ENCODE results near the gene RASGEF1C.

The RASGEF1C gene

GRCh38 chr5:180154821-180155364 lies 54.1 kb downstream of the RASGEF1C start:
- peaks cover 5 to 11% (median 10%) of the 10 kb centered on the region in 5 donors for H3K9me3 ChIP-seq (ENCODE audit: control insufficient read depth in 5 of 5, low read length in 5 of 5)
- peaks cover 0 to 3% (median 2%) of the 10 kb centered on the region in 5 donors for H3K4me1 ChIP-seq (ENCODE audit: control insufficient read depth in 5 of 5, insufficient read depth in 5 of 5, low read length in 5 of 5)

GRCh38 chr5:180153991-180154390 lies 55.0 kb downstream of the RASGEF1C start:
- H3K4me3 ChIP-seq (ENCODE audit: low read depth in 1 of 5, low read length in 5 of 5) = no peak overlapping the region
- H3K27me3 ChIP-seq (ENCODE audit: control insufficient read depth in 5 of 5, insufficient read depth in 4 of 5, low read length in 5 of 5) = peaks cover 0 to 4% (median 0%) of the 10 kb centered on the region in 5 donors
- peaks cover 5 to 11% (median 10%) of the 10 kb centered on the region in 5 donors for H3K9me3 ChIP-seq (ENCODE audit: control insufficient read depth in 5 of 5, low read length in 5 of 5)
- H3K36me3 ChIP-seq (ENCODE audit: control insufficient read depth in 5 of 5, insufficient read depth in 5 of 5, low read length in 5 of 5) = no peaks in the 10 kb centered on the region
- no peak overlapping the region for H3K27ac ChIP-seq (ENCODE audit: low read depth, low read length)
- H3K9ac ChIP-seq (ENCODE audit: low read length in 5 of 5) = no peak overlapping the region
- no peaks in the 10 kb centered on the region for H3K4me1 ChIP-seq (ENCODE audit: control insufficient read depth in 5 of 5, insufficient read depth in 5 of 5, low read length in 5 of 5)

More at GRCh38 chr5:180154821-180155364, 54.1 kb downstream of the RASGEF1C start:
- Histone ChIP-seq H3K9ac (ENCODE audit: low read length in 5 of 5) (no peak overlapping the region), H3K36me3 (ENCODE audit: control insufficient read depth in 5 of 5, insufficient read depth in 5 of 5, low read length in 5 of 5) (no peaks in the 10 kb centered on the region), H3K27ac (ENCODE audit: low read depth, low read length) (no peak overlapping the region), H3K27me3 (ENCODE audit: control insufficient read depth in 5 of 5, insufficient read depth in 4 of 5, low read length in 5 of 5) (peaks cover 0 to 4% (median 0%) of the 10 kb centered on the region in 5 donors), H3K4me3 (ENCODE audit: low read depth in 1 of 5, low read length in 5 of 5) (no peak overlapping the region)

- Histone ChIP-seq H3K27ac (ENCODE audit: low read depth, low read length) (no peak overlapping the region), H3K9me3 (ENCODE audit: control insufficient read depth in 5 of 5, low read length in 5 of 5) (peaks cover 2 to 11% (median 8%) of the 10 kb centered on the region in 5 donors), H3K4me3 (ENCODE audit: low read depth in 1 of 5, low read length in 5 of 5) (no peak overlapping the region), H3K9ac (ENCODE audit: low read length in 5 of 5) (no peak overlapping the region), H3K4me1 (ENCODE audit: control insufficient read depth in 5 of 5, insufficient read depth in 5 of 5, low read length in 5 of 5) (no peaks in the 10 kb centered on the region), H3K27me3 (ENCODE audit: control insufficient read depth in 5 of 5, insufficient read depth in 4 of 5, low read length in 5 of 5) (peaks cover 0 to 4% (median 0%) of the 10 kb centered on the region in 5 donors), H3K36me3 (ENCODE audit: control insufficient read depth in 5 of 5, insufficient read depth in 5 of 5, low read length in 5 of 5) (no peaks in the 10 kb centered on the region)
Measured at GRCh38 chr5:180153099-180153498, 55.9 kb downstream of the RASGEF1C start.

GRCh38 chr5:180143656-180144364 lies 65.2 kb downstream of the RASGEF1C start:
- peaks cover 5 to 17% (median 11%) of the 10 kb centered on the region in 5 donors for H3K9me3 ChIP-seq (ENCODE audit: control insufficient read depth in 5 of 5, low read length in 5 of 5)
- H3K27me3 ChIP-seq (ENCODE audit: control insufficient read depth in 5 of 5, insufficient read depth in 4 of 5, low read length in 5 of 5) = peaks cover 7 to 24% (median 18%) of the 10 kb centered on the region in 5 donors
- H3K4me1 ChIP-seq (ENCODE audit: control insufficient read depth in 5 of 5, insufficient read depth in 5 of 5, low read length in 5 of 5) = no peaks in the 10 kb centered on the region
- H3K27ac ChIP-seq (ENCODE audit: low read depth, low read length) = no peak overlapping the region
- no peaks in the 10 kb centered on the region for H3K36me3 ChIP-seq (ENCODE audit: control insufficient read depth in 5 of 5, insufficient read depth in 5 of 5, low read length in 5 of 5)
- H3K9ac ChIP-seq (ENCODE audit: low read length in 5 of 5) = no peak overlapping the region
- H3K4me3 ChIP-seq (ENCODE audit: low read depth in 1 of 5, low read length in 5 of 5) = no peak overlapping the region

GRCh38 chr5:180142824-180143610 lies 66.0 kb downstream of the RASGEF1C start:
- peaks cover 10 to 28% (median 24%) of the 10 kb centered on the region in 5 donors for H3K27me3 ChIP-seq (ENCODE audit: control insufficient read depth in 5 of 5, insufficient read depth in 4 of 5, low read length in 5 of 5)

GRCh38 chr5:180142021-180142765 lies 66.8 kb downstream of the RASGEF1C start:
- H3K27me3 ChIP-seq (ENCODE audit: control insufficient read depth in 5 of 5, insufficient read depth in 4 of 5, low read length in 5 of 5) = peaks cover 10 to 29% (median 28%) of the 10 kb centered on the region in 5 donors
- H3K36me3 ChIP-seq (ENCODE audit: control insufficient read depth in 5 of 5, insufficient read depth in 5 of 5, low read length in 5 of 5) = no peaks in the 10 kb centered on the region
- H3K9me3 ChIP-seq (ENCODE audit: control insufficient read depth in 5 of 5, low read length in 5 of 5) = peaks cover 5 to 14% (median 11%) of the 10 kb centered on the region in 5 donors
- H3K4me1 ChIP-seq (ENCODE audit: control insufficient read depth in 5 of 5, insufficient read depth in 5 of 5, low read length in 5 of 5) = no peaks in the 10 kb centered on the region
- H3K4me3 ChIP-seq (ENCODE audit: low read depth in 1 of 5, low read length in 5 of 5) = no peak overlapping the region
- no peak overlapping the region for H3K27ac ChIP-seq (ENCODE audit: low read depth, low read length)
- no peak overlapping the region for H3K9ac ChIP-seq (ENCODE audit: low read length in 5 of 5)

More at GRCh38 chr5:180142824-180143610, 66.0 kb downstream of the RASGEF1C start:
- no peaks in the 10 kb centered on the region for H3K36me3 ChIP-seq (ENCODE audit: control insufficient read depth in 5 of 5, insufficient read depth in 5 of 5, low read length in 5 of 5)
- no peak overlapping the region for H3K9ac ChIP-seq (ENCODE audit: low read length in 5 of 5)
- peaks cover 5 to 17% (median 11%) of the 10 kb centered on the region in 5 donors for H3K9me3 ChIP-seq (ENCODE audit: control insufficient read depth in 5 of 5, low read length in 5 of 5)
- no peak overlapping the region for H3K27ac ChIP-seq (ENCODE audit: low read depth, low read length)
- H3K4me3 ChIP-seq (ENCODE audit: low read depth in 1 of 5, low read length in 5 of 5) = no peak overlapping the region
- H3K4me1 ChIP-seq (ENCODE audit: control insufficient read depth in 5 of 5, insufficient read depth in 5 of 5, low read length in 5 of 5) = no peaks in the 10 kb centered on the region

- Histone ChIP-seq H3K36me3 (ENCODE audit: control insufficient read depth in 5 of 5, insufficient read depth in 5 of 5, low read length in 5 of 5) (no peaks in the 10 kb centered on the region), H3K27ac (ENCODE audit: low read depth, low read length) (no peak overlapping the region), H3K27me3 (ENCODE audit: control insufficient read depth in 5 of 5, insufficient read depth in 4 of 5, low read length in 5 of 5) (peaks cover 10 to 34% (median 29%) of the 10 kb centered on the region in 5 donors), H3K4me1 (ENCODE audit: control insufficient read depth in 5 of 5, insufficient read depth in 5 of 5, low read length in 5 of 5) (no peaks in the 10 kb centered on the region), H3K4me3 (ENCODE audit: low read depth in 1 of 5, low read length in 5 of 5) (no peak overlapping the region), H3K9ac (ENCODE audit: low read length in 5 of 5) (no peak overlapping the region), H3K9me3 (ENCODE audit: control insufficient read depth in 5 of 5, low read length in 5 of 5) (peaks cover 0 to 7% (median 3%) of the 10 kb centered on the region in 5 donors)
Measured at GRCh38 chr5:180141068-180141660, 67.8 kb downstream of the RASGEF1C start.

GRCh38 chr5:180140571-180140970 lies 68.4 kb downstream of the RASGEF1C start:
- Histone ChIP-seq H3K36me3 (ENCODE audit: control insufficient read depth in 5 of 5, insufficient read depth in 5 of 5, low read length in 5 of 5) (no peaks in the 10 kb centered on the region), H3K9ac (ENCODE audit: low read length in 5 of 5) (no peak overlapping the region), H3K4me1 (ENCODE audit: control insufficient read depth in 5 of 5, insufficient read depth in 5 of 5, low read length in 5 of 5) (no peaks in the 10 kb centered on the region), H3K27ac (ENCODE audit: low read depth, low read length) (no peak overlapping the region), H3K9me3 (ENCODE audit: control insufficient read depth in 5 of 5, low read length in 5 of 5) (peaks cover 0 to 1% (median 0%) of the 10 kb centered on the region in 5 donors), H3K4me3 (ENCODE audit: low read depth in 1 of 5, low read length in 5 of 5) (no peak overlapping the region), H3K27me3 (ENCODE audit: control insufficient read depth in 5 of 5, insufficient read depth in 4 of 5, low read length in 5 of 5) (peaks cover 10 to 38% (median 29%) of the 10 kb centered on the region in 5 donors)

- Histone ChIP-seq H3K4me1 (ENCODE audit: control insufficient read depth in 5 of 5, insufficient read depth in 5 of 5, low read length in 5 of 5) (peaks cover 0 to 3% (median 0%) of the 10 kb centered on the region in 5 donors), H3K9ac (ENCODE audit: low read length in 5 of 5) (no peak overlapping the region), H3K9me3 (ENCODE audit: control insufficient read depth in 5 of 5, low read length in 5 of 5) (no peaks in the 10 kb centered on the region), H3K27me3 (ENCODE audit: control insufficient read depth in 5 of 5, insufficient read depth in 4 of 5, low read length in 5 of 5) (peaks cover 13 to 38% (median 34%) of the 10 kb centered on the region in 5 donors), H3K36me3 (ENCODE audit: control insufficient read depth in 5 of 5, insufficient read depth in 5 of 5, low read length in 5 of 5) (no peaks in the 10 kb centered on the region), H3K27ac (ENCODE audit: low read depth, low read length) (no peak overlapping the region), H3K4me3 (ENCODE audit: low read depth in 1 of 5, low read length in 5 of 5) (no peak overlapping the region)
Measured at GRCh38 chr5:180140079-180140554, 68.9 kb downstream of the RASGEF1C start.

Measured in subcutaneous abdominal adipose tissue (tissue), 5 donors.